Stimulated activated naive CD8-positive, alpha-beta T cell treated with anti-CD3 and anti-CD28 coated beads, Interleukin-15, amount 100 ng/mL, for 72 hours (primary cell): ENCODE results near the gene STK32A.
"Not testable (repeated sequence)": the region's sequence is repeated elsewhere in the genome, so short reads cannot be mapped to it uniquely, and the experiment has no call there.

Experiments used
- ATAC-seq: fragments of 150-1000 bp; cut with Tn5 transposase; 2 replicates; pipeline ENCODE4 v1.10.0; 2021; ENCODE audit warnings: mild to moderate bottlenecking, moderate library complexity
- DNase-seq, 2 donors: peaks; one replicate each; pipeline ENCODE4 v3.0.0; 2021 to 2022
- H3K27ac Mint-ChIP-seq, 2 donors: one replicate each; pipeline ENCODE4 v1.8.0; 2022; ENCODE audit warnings: mild to moderate bottlenecking in 2 of 2, mixed read lengths in 2 of 2, moderate library complexity in 2 of 2
- H3K27me3 Mint-ChIP-seq: one replicate; pipeline ENCODE4 v1.8.0; 2022; ENCODE audit warnings: mixed read lengths
- H3K4me1 Mint-ChIP-seq: one replicate; pipeline ENCODE4 v1.8.0; 2022; ENCODE audit warnings: mild to moderate bottlenecking, mixed read lengths
- H3K4me3 Mint-ChIP-seq, 2 donors: one replicate each; pipeline ENCODE4 v1.8.0; 2022; ENCODE audit warnings: mild to moderate bottlenecking in 2 of 2, mixed read lengths in 2 of 2, moderate library complexity in 1 of 2
- H3K9me3 Mint-ChIP-seq, 2 donors: one replicate each; pipeline ENCODE4 v1.8.0; 2022; ENCODE audit warnings: mixed read lengths in 2 of 2

STK32A gene

GRCh38 chr5:147359101-147359500 lies 124.3 kb downstream of the STK32A start:
- no peak overlapping the region for H3K27ac Mint-ChIP-seq
- H3K27me3 Mint-ChIP-seq = no peaks in the 10 kb centered on the region
- H3K9me3 Mint-ChIP-seq = peaks cover 0 to 2% of the 10 kb centered on the region in 2 donors
- H3K4me3 Mint-ChIP-seq = no peak overlapping the region
- no peak for DNase-seq
- no peak for ATAC-seq
- no peaks in the 10 kb centered on the region for H3K4me1 Mint-ChIP-seq

- no peak overlapping the region for H3K4me3 Mint-ChIP-seq
- H3K9me3 Mint-ChIP-seq = peaks cover 0 to 4% of the 10 kb centered on the region in 2 donors
- H3K27me3 Mint-ChIP-seq = no peaks in the 10 kb centered on the region
- H3K27ac Mint-ChIP-seq = no peak overlapping the region
- DNase-seq (no peak), ATAC-seq (no peak)
- H3K4me1 Mint-ChIP-seq = no peaks in the 10 kb centered on the region
Observed at GRCh38 chr5:147359581-147359980, 124.8 kb downstream of the STK32A start.

GRCh38 chr5:147360816-147361215 lies 126.0 kb downstream of the STK32A start:
- H3K4me1 Mint-ChIP-seq = no peaks in the 10 kb centered on the region
- ATAC-seq (no peak), DNase-seq (no peak)
- no peaks in the 10 kb centered on the region for H3K27me3 Mint-ChIP-seq
- H3K9me3 Mint-ChIP-seq = peaks cover 4 to 6% of the 10 kb centered on the region in 2 donors
- H3K4me3 Mint-ChIP-seq = no peak overlapping the region
- no peak overlapping the region for H3K27ac Mint-ChIP-seq

DNA sequence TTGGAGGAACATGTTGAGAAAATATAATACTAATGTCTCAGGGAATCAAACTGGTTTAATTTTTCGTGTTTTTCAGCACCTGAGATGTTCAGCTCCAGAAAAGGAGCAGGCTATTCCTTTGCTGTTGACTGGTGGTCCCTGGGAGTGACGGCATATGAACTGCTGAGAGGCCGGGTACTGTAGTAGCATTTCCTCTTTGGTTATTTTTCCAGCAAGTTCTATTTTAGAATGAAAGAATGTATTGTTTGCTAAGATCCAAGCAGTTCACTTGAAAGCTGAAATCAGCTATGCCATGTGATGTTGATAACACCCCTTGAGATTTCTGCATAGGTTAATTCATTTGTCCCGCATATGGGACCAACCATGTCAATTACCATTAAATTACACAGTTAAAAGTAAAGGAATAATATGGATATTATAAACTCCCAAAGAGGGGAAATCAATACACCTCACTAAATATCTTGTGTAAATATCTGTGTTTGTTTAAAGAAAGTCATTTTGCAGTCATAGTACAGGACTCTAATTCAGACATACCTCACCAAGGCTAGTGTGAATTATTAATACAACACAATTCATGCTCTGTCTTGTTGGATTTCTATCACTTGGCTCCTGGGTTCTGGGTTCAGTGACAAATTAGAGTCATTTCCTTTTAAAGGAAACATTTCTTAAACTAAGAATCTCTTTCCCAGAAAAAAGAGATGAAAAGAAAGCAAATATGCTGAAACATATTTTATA lies 126.8 kb downstream of the STK32A start:
- H3K4me1 Mint-ChIP-seq = no peaks in the 10 kb centered on the region
- H3K27ac Mint-ChIP-seq = no peak overlapping the region
- peaks cover 4 to 6% of the 10 kb centered on the region in 2 donors for H3K9me3 Mint-ChIP-seq
- no peak overlapping the region for H3K4me3 Mint-ChIP-seq
- ATAC-seq (no peak), DNase-seq (no peak)
- no peaks in the 10 kb centered on the region for H3K27me3 Mint-ChIP-seq

GRCh38 chr5:147367381-147367780 lies 132.6 kb downstream of the STK32A start:
- ATAC-seq, DNase-seq, H3K27ac Mint-ChIP-seq, H3K4me3 Mint-ChIP-seq, H3K27me3 Mint-ChIP-seq, H3K9me3 Mint-ChIP-seq, H3K4me1 Mint-ChIP-seq: not testable (repeated sequence)

- Mint-ChIP-seq H3K27ac (no peak overlapping the region), H3K9me3 (peaks cover 4 to 5% of the 10 kb centered on the region in 2 donors), H3K4me3 (no peak overlapping the region), H3K4me1 (no peaks in the 10 kb centered on the region), H3K27me3 (peaks cover 7% of the 10 kb centered on the region)
- DNase-seq (no peak), ATAC-seq (no peak)
Observed at GRCh38 chr5:147369742-147370374, 135.0 kb downstream of the STK32A start.

DNA sequence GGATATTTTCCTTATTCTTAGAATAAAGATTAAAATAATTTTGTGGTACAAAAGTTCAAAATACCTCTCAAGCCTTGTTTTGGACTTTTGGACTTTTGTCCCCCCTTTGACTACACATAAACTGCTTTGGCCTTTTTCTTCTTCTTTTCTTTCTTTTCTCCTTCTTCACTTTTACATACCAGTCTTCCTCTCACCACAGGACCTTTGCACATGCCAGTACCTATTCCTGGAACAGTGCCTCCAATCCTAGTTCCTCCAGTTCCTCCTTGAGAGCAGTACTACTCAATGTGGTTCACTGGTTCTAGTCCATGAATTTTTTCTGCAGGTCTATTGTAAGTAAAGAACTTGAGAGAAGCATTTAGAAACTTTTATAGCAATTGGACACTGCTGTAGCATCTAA lies 136.5 kb downstream of the STK32A start:
- no peak for ATAC-seq
- Mint-ChIP-seq H3K4me3 (no peak overlapping the region), H3K27ac (no peak overlapping the region), H3K9me3 (peaks cover 0 to 5% of the 10 kb centered on the region in 2 donors), H3K4me1 (no peaks in the 10 kb centered on the region), H3K27me3 (peaks cover 7% of the 10 kb centered on the region)
- no peak for DNase-seq

- Mint-ChIP-seq H3K27me3 (peaks cover 7% of the 10 kb centered on the region), H3K4me3 (no peak overlapping the region), H3K4me1 (no peaks in the 10 kb centered on the region), H3K27ac (no peak overlapping the region), H3K9me3 (peaks cover 0 to 5% of the 10 kb centered on the region in 2 donors)
- ATAC-seq (no peak), DNase-seq (no peak)
Observed at GRCh38 chr5:147372191-147372590, 137.4 kb downstream of the STK32A start.

DNA sequence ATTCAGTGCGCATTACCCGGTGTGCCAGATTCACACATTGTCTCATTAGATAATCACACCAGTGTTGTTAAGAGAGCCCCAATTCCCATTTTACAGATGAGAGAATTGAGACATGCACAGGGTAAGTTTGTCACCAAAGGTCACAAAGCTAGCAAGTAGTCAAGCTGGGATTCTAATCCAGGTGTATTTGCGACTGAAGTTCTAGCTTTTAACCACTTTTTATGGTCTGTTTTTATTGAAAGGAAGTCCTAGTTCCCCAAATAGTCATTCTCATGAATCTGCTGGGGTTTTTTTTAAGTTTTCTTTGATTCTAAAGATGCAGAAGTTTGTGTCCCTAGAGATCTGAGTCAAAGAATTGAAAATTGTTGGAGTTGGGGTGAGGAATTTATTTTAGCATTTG lies 138.5 kb downstream of the STK32A start:
- DNase-seq = no peak
- H3K4me1 Mint-ChIP-seq = no peaks in the 10 kb centered on the region

GRCh38 chr5:147375151-147375550 lies 140.3 kb downstream of the STK32A start:
- Mint-ChIP-seq H3K4me1 (no peaks in the 10 kb centered on the region), H3K27me3 (peaks cover 7% of the 10 kb centered on the region), H3K9me3 (peaks cover 0 to 11% of the 10 kb centered on the region in 2 donors), H3K27ac (no peak overlapping the region), H3K4me3 (no peak overlapping the region)
- ATAC-seq = no peak
- no peak for DNase-seq

More for the DNA sequence above, 138.5 kb downstream of the STK32A start:
- peaks cover 0 to 5% of the 10 kb centered on the region in 2 donors for H3K9me3 Mint-ChIP-seq
- no peak overlapping the region for H3K4me3 Mint-ChIP-seq
- ATAC-seq = no peak
- H3K27me3 Mint-ChIP-seq = peaks cover 7% of the 10 kb centered on the region
- H3K27ac Mint-ChIP-seq = no peak overlapping the region

DNA sequence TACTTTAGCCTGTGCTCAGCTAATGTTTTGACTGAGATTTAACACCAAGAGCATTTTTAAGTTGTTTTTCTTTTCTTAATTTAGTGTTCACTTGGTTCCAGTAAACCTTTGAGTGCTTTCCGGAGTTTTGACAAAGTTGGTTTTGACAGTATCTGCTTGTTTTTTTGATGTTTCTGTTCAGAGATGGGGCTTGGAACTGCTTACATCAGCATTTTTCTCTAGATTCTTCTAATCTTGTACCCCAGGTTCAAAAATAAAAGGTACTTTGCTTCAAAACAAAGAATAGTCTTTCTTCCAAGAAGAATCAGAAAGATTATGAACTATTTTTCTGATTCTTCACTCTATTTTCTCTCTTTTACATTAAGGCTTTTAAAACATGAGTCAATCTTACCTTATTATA lies 142.9 kb downstream of the STK32A start:
- DNase-seq = no peak
- ATAC-seq = no peak
- Mint-ChIP-seq H3K4me1 (no peaks in the 10 kb centered on the region), H3K4me3 (no peak overlapping the region), H3K9me3 (peaks cover 0 to 6% of the 10 kb centered on the region in 2 donors), H3K27me3 (peaks cover 7% of the 10 kb centered on the region), H3K27ac (no peak overlapping the region)

GRCh38 chr5:147381555-147381954 lies 146.7 kb downstream of the STK32A start:
- no peak for DNase-seq
- H3K9me3 Mint-ChIP-seq = peaks cover 0 to 6% of the 10 kb centered on the region in 2 donors
- ATAC-seq = no peak
- no peak overlapping the region for H3K27ac Mint-ChIP-seq
- no peaks in the 10 kb centered on the region for H3K4me1 Mint-ChIP-seq
- H3K4me3 Mint-ChIP-seq = no peak overlapping the region
- H3K27me3 Mint-ChIP-seq = no peaks in the 10 kb centered on the region

GRCh38 chr5:147382776-147383175 lies 147.9 kb downstream of the STK32A start:
- Mint-ChIP-seq H3K4me1 (no peaks in the 10 kb centered on the region), H3K27me3 (no peaks in the 10 kb centered on the region)

DNA sequence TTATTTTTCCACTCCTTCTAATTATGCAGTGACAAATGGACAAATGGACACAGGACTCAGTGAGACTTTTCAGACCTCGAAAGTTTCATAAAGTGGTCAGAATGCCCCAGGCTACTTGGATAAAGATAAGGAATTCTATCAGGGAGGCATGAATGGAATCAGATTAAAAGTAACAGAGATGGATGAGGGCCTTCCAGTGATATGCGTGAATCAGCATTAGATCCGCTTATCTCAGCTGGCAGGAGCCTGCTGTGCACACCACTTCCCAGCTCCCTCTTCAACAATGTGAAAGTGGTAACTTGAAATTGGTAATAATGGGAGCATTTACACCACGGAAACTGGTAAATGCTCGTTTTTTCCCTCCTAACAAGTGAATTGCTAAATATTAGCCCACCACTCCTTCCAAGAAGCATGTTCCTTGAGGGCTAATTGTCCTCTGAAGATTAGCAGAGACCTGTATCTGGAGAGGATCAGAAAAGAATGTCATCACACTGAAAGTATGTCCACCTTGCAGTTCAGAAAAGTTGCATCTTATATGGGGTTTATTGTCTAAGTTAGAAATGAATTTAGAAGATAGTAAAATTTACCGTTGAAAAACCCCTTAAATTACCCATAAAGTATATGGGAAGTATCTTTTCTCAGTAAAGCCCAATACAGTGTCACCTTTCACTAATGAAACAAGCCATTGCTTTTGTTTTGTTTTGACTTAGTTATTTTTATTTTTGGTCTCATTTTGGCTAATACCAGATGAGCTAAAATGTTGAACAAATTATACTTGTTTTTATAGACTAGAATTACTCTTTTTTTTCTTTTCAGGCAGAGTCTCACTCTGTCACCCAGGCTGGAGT lies 149.7 kb downstream of the STK32A start:
- Mint-ChIP-seq H3K4me3 (no peak overlapping the region), H3K4me1 (no peaks in the 10 kb centered on the region), H3K27me3 (no peaks in the 10 kb centered on the region), H3K27ac (no peak overlapping the region), H3K9me3 (peaks cover 0 to 2% of the 10 kb centered on the region in 2 donors)
- ATAC-seq (no peak), DNase-seq (no peak)

More at GRCh38 chr5:147382776-147383175, 147.9 kb downstream of the STK32A start:
- Mint-ChIP-seq H3K9me3 (peaks cover 0 to 6% of the 10 kb centered on the region in 2 donors), H3K27ac (no peak overlapping the region), H3K4me3 (no peak overlapping the region)
- ATAC-seq (no peak), DNase-seq (no peak)

GRCh38 chr5:147387109-147387508 lies 152.3 kb downstream of the STK32A start:
- no peak for DNase-seq
- no peak for ATAC-seq
- no peaks in the 10 kb centered on the region for H3K9me3 Mint-ChIP-seq
- H3K27ac Mint-ChIP-seq = no peak overlapping the region
- no peak overlapping the region for H3K4me3 Mint-ChIP-seq
- no peaks in the 10 kb centered on the region for H3K4me1 Mint-ChIP-seq
- H3K27me3 Mint-ChIP-seq = peaks cover 6% of the 10 kb centered on the region
